Measurements from ENCODE around the gene SPATS2L. TPM values are rescaled to one million over a fixed set of nuclear protein-coding genes. Genes with fewer than 3 reads are reported as not detected.

SPATS2L gene
- total RNA-seq, 1 experiment from 2014 or later: 47.3 TPM

DNA sequence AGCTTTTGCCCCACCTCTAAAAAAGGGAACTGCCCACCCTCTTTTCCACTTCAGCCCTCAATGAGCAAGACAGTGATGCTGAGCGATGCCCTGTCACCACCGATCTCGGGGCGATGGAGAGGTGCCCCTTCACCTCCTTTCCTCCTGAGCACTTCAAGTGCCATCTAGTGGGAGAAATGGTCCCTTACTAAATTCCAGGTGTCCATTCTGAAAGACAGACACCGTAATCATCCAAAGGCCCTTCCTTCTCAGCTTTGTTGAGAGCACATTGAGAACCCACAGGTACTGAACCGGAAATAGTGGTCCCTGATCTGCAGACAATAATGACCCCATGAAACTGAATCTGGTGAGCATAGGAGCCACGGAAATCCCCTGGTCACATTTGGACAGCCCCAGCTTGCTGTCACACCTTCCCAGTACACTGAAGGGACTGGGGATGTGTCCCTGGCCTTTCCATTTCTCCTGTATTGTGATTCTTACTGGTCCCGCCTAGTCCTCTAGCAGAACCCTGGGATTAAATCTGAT is 164.9 kb downstream of the SPATS2L start:
- no peaks in the 10 kb centered on the region for H3K9me3 Mint-ChIP-seq
- no CpG with 5 or more reads among the region's 8 CpGs for WGBS (ENCODE audit: extremely low coverage, insufficient read length, low lambda C conversion rate)
- Histone ChIP-seq H2BK20ac (ENCODE audit: low read depth, low read length, poor library complexity, severe bottlenecking) (no peak overlapping the region), H4K8ac (replicated peaks; ENCODE audit: insufficient read length, low read depth, low read length) (no peak overlapping the region), H2AK5ac (ENCODE audit: insufficient read length, low read length) (no peak overlapping the region), H3K4ac (ENCODE audit: low read depth, low read length) (no peak overlapping the region), H2BK15ac (ENCODE audit: low read depth, low read length) (no peak overlapping the region), H3K79me2 (ENCODE audit: insufficient read depth, low read length) (no peaks in the 10 kb centered on the region), H3K9ac (ENCODE audit: extremely low read depth, insufficient read length, low read length) (no peak overlapping the region), H2BK120ac (ENCODE audit: low read depth, low read length, poor library complexity, severe bottlenecking) (no peak overlapping the region), H3K56ac (ENCODE audit: insufficient read length, low read depth, low read length) (no peak overlapping the region), H2BK5ac (ENCODE audit: insufficient read length, low read length) (no peak overlapping the region), H4K5ac (ENCODE audit: insufficient read length, low read depth, low read length) (no peak overlapping the region), H3K27me3 (ENCODE audit: insufficient read depth, low read length) (no peaks in the 10 kb centered on the region), H3K27ac (ENCODE audit: insufficient read length, low read depth, low read length) (no peak overlapping the region), H3K23me2 (ENCODE audit: insufficient read length, low read depth, low read length, poor library complexity, severe bottlenecking) (no peaks in the 10 kb centered on the region), H3K18ac (ENCODE audit: insufficient read length, low read depth, low read length) (no peak overlapping the region), H3K4me2 (ENCODE audit: insufficient read depth, insufficient read length, low read length) (no peak overlapping the region), H3K79me1 (ENCODE audit: insufficient read depth, low read depth, low read length, poor library complexity, severe bottlenecking) (no peaks in the 10 kb centered on the region), H3K23ac (ENCODE audit: insufficient read length, low read depth, low read length) (no peak overlapping the region), H3K9me3 (ENCODE audit: control insufficient read depth, low read depth, low read length) (no peaks in the 10 kb centered on the region), H4K91ac (ENCODE audit: insufficient read length, low read depth, low read length) (no peak overlapping the region), H4K20me1 (ENCODE audit: control insufficient read depth, insufficient read depth, insufficient read length) (no peaks in the 10 kb centered on the region), H2BK12ac (ENCODE audit: insufficient read length, low read depth, low read length) (no peak overlapping the region), H2AFZ (ENCODE audit: low read length) (no peak overlapping the region), H3T11ph (ENCODE audit: low read length) (no peak overlapping the region), H3K14ac (ENCODE audit: insufficient read depth, low read length) (no peak overlapping the region), H3K4me1 (ENCODE audit: insufficient read depth, low read length) (no peaks in the 10 kb centered on the region)
- DNase-seq: peak; percentile 39
- H3K27me3 Mint-ChIP-seq (ENCODE audit: low read depth): no peaks in the 10 kb centered on the region
- peak overlapping the region in 2 of 3 experiments; percentile 38 to 60; a peak in 3 of 7 replicates for H3K27ac Mint-ChIP-seq
- H3K4me3 Mint-ChIP-seq: no peak overlapping the region; a peak in 1 of 5 replicates
- peaks cover 32 to 75% (median 39%) of the 10 kb centered on the region in 3 experiments for H3K36me3 Mint-ChIP-seq (ENCODE audit: insufficient read depth in 1 of 3, low read depth in 3 of 3)
- TF ChIP-seq CTCF (conservative IDR thresholded peaks at IDR 0.05): peak; percentile 72
- H3K4me1 Mint-ChIP-seq: peaks cover 19 to 20% of the 10 kb centered on the region in 2 experiments
